NCI-H748 (cell line): ENCODE results near the gene ATOH1.

ENCODE experiments used
- DNase-seq: peaks from one replicate; lab custom pipeline; 2025; ENCODE audit not compliant: unreplicated experiment; lab: John Stamatoyannopoulos, UW

Gene ATOH1, protein sequence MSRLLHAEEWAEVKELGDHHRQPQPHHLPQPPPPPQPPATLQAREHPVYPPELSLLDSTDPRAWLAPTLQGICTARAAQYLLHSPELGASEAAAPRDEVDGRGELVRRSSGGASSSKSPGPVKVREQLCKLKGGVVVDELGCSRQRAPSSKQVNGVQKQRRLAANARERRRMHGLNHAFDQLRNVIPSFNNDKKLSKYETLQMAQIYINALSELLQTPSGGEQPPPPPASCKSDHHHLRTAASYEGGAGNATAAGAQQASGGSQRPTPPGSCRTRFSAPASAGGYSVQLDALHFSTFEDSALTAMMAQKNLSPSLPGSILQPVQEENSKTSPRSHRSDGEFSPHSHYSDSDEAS

DNA sequence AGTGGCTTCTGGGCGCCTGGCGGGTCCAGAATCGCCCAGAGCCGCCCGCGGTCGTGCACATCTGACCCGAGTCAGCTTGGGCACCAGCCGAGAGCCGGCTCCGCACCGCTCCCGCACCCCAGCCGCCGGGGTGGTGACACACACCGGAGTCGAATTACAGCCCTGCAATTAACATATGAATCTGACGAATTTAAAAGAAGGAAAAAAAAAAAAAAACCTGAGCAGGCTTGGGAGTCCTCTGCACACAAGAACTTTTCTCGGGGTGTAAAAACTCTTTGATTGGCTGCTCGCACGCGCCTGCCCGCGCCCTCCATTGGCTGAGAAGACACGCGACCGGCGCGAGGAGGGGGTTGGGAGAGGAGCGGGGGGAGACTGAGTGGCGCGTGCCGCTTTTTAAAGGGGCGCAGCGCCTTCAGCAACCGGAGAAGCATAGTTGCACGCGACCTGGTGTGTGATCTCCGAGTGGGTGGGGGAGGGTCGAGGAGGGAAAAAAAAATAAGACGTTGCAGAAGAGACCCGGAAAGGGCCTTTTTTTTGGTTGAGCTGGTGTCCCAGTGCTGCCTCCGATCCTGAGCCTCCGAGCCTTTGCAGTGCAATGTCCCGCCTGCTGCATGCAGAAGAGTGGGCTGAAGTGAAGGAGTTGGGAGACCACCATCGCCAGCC is at the start of gene ATOH1:
TSS of gene ATOH1 (plus strand) at position 422 of the 663 bp plus-strand sequence. CDS start at position 596, 174 bp downstream.
- peak; percentile 58 for DNase-seq

DNA sequence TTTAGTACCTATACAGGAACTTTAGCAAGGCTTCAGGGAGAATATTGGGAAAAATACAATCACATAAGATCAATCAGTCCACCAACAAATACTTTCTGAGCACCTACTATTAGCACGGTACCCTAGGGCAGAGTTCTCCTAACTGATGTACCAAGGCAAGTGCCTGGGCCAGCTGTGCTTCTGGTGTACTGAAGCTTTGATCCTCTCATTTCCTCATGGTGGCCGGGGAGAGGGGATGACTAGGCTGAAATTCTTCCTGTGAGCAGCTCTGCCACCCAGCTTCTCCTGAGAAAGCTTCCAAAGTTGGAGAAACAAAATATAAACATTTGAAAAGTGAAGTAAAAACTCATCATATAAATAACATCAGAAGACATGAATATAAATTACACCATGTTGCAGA is 49.3 kb upstream of the ATOH1 start:
- DNase-seq: no peak

DNA sequence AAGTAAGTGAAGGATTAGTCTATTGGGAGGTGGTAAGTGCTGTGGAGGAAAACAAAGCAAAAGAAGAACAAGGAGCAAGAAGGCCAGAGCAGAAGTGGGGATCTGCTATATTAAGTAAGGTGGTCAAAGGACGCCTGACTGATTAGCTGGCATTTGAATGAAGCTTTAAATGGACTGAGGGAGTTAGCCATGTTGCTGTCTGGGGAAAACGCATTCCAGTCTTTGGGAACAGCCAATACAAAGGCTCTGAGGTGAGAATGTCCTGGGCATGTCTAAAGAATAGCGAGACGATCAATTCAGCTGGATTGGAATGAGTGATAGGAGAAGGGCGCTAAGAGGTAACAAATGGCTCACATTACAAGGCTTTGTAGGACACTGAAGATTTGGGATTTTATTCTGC is 48.5 kb upstream of the ATOH1 start:
- DNase-seq: no peak

DNA sequence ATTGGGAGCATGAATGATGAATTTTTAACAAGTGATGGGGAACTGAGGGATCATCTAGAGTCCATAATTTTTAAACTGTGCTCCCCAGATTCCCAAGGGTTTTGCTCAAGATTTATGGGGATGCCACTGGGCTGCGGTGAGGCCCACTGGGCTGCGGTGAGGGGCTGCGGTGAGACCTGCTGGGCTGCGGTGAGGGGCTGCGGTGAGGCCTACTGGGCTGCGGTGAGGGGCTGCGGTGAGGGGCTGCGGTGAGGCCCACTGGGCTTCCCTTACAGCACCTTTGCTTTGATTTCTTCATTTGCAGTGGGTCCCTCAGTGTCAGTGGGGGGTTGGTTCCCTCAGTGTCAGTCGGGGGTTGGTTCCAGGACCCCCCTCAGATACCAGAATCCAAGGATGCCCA is 47.4 kb upstream of the ATOH1 start:
- DNase-seq: no peak

DNA sequence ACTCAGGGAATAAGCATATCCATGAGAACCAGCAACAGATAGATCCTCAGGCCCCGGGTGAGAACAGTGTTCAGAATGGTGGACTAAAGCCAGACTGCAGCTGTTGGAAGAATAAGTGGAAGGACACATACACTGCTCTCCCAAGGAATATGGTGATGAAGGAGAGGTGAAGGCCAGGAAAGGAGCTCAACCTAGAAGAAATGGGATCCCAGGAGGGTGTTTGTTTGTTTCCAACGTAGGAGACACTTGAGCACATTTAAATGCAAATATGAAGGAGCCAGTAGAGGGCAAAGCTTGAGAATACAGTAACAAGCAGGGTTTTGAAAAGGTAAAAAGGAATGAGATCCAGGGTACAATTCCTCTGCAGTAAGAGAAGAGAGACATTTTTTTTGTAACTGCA is 42.4 kb upstream of the ATOH1 start:
- DNase-seq: no peak

DNA sequence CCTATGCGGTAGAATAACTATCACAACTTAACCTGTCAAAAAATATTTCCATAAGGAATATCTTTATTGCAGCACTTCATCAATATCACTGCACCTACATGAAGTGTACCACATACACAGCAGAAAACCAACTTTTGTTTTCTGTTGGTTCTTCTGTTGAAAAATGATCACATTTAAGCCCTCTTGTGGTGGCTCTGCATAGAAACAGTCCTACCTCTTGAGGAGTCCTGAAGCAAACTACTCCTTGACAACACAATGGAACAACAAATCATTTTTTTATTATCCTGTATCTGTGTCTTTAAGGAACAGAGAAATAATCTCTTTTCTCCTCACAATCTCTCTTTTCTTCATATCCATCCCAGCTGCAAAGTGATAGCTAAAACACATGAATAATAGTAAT is 39.8 kb upstream of the ATOH1 start:
- DNase-seq: peak; percentile 15

DNA sequence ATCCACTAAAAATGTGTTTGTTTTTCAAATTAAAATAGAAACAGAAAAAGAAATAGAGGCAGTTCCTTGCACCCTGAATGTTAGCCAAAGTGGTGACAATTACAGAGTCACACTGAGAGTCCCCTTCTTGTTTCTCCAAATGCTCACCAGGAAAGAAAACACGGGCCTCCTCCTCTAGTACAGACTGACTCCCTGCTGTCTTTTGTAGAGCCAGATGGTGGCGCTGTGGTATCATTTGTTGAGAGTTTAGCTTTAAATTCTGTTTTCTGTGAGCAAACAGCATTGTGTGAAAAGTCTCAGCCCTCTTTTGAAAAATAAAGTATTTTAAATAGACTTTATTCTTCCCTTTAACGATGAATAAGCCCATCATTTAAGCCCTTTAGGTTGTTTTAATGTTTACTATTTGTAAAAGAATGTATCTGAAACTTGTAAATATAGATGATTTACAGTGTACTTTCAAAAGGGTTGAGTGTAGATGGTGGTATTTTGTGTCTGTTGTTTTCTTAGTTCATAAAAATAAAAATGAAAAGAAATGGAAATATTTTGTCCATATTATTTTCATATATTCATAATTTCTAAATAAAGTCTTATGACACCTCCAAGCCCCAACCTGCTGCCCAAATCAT is 36.9 kb upstream of the ATOH1 start:
- peak; percentile 49 for DNase-seq

DNA sequence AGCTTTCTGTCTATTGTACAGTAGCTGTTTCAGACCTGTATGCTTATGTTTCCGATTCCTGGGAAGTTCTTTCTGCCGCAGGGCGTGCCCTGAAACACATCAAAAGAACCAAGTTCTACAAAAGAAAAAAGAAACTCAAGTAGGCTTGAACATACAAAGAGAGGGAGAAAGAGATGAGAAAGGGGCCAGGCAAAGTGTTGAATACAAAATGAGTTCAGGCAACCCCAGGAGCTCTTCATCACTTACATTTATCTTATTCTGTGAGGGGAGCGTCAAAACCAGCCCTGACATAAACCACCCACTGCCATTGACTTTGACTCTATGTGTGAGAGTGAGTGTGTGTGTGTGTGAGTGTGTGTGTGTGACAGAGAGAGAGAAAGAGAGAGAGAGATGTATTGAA is 26.5 kb upstream of the ATOH1 start:
- no peak for DNase-seq

DNA sequence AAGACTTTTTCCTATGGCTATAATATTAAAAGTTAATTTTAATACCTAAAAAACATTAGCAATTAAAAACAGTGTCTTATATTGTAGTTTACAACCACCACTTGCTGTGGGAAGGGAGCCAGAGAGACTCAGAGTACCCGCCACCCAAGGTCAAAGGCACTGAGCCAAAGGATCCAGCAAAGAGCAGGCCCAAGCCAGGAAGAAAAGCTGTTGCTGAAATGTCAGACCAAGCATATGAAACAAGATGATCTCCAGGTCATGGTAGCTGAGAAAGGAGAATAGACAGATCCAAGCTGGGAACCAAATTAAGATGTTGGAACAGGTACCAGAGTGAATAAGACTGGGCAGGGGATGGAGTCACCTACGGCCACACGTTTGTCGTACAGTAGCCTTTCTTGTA is 18.8 kb upstream of the ATOH1 start:
- DNase-seq: no peak

DNA sequence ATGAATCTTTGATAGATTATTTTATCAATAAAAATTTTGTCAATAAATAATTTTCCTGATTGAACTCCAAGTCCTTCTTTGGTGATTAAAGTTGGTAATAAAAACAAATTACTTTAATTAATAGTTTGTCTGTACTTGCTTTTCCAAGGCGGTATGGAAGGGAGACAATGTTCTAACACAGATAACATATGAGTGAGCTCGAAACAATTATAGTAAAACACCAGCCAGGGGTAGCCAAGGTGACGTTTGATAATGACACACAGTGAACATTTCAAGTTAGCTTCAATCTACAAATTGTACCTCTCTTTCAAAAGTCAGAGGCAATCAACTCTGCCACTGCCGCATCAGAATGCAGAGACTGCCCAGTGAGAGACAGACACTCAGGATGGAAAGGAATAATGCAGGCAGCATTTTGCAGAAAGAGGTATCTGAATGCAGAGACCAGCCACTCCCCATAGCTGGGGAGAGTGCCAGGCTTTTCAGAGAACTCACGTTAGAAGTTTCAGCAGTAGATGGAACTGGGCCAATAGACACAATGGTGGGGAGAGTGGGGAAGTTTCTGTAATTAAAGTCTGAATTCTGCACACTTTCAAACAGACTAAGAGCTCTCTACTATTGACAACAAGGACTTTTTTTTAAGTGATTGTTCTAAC is 18.1 kb upstream of the ATOH1 start:
- DNase-seq: no peak

DNA sequence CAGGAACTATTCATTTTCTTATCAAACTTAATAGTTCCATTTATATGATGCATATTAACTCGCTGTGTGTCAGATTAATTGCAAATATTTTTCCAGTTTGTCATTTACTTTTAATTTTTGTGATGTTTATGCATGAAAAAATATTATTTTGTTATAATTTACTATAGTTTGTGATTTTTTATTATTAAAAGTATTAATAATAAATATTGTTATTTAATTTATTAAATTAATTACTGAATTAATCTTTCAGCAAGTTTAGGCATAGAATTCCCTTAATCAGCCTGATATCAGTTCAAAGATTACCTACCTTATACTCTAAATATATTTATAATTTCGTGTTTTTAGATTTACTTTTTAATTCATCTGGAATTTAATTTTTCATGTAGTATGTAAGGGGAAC is 15.5 kb upstream of the ATOH1 start:
- no peak for DNase-seq

DNA sequence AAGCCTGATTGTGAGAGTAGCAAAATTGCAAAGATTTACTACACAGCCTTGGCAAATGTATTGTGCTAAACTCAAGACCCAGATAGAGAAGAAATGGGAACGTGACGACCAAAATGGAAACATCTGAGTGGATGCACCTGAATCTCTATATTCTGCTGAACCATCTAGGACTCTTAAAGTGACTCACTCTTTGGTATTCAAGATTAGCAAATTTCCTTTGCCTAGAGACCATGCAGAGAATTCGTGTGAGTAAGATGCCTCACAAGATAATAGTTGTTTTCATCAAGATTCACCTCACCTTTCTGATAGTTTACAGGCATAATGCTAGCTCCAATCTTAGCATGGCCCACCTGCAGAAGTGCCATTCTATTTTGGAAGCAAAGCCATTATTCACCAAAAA is 14.4 kb upstream of the ATOH1 start:
- no peak for DNase-seq

DNA sequence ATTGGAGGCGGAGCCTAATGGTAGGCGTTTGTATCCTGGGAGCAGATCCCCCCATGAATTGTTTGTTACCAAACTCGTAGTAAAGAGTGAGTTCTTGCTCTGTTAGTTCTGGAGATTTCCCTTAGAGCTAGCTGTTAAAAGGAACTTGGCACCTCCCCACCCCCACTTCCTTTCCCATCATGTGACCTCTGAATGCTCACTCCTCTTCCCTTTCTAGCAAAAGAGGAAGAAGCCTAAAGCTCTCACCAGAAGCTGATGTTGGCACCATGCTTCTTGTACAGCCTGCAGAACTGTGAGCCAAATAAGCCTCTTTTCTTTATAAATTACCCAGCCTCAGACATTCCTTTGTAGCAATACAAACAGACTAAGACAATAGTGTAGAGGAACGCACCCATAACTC is 13.8 kb upstream of the ATOH1 start:
- DNase-seq: no peak

DNA sequence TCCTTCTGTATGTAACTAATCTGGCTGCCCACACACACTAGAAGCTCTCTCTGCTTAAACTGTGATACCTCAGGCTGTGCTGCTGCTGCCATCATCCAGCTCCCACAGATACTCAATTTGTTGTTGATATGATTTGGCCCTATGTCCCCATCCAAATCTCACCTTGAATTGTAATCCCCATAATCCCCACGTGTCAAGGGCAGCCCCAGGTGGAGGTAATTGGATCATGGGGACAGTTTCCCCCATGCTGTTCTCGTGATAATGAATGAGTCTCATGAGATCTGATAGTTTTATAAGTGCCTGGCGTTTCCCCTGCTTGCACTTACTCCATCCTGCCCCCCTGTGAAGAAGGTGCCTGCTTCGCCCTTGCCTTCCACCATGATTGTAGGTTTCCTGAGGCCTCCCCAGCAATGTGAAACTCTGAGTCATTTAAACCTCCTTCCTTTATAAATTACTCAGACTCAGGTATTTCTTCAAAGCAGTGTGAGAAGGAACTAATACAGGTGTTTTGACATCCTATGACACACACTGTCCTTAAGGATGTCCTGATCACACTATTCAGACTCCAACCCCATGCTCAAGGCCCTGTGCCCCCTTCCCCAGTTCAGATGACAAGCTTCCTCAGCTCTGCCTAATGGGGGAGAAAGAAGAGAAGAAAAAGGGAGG is 2.9 kb upstream of the ATOH1 start:
- DNase-seq: no peak

DNA sequence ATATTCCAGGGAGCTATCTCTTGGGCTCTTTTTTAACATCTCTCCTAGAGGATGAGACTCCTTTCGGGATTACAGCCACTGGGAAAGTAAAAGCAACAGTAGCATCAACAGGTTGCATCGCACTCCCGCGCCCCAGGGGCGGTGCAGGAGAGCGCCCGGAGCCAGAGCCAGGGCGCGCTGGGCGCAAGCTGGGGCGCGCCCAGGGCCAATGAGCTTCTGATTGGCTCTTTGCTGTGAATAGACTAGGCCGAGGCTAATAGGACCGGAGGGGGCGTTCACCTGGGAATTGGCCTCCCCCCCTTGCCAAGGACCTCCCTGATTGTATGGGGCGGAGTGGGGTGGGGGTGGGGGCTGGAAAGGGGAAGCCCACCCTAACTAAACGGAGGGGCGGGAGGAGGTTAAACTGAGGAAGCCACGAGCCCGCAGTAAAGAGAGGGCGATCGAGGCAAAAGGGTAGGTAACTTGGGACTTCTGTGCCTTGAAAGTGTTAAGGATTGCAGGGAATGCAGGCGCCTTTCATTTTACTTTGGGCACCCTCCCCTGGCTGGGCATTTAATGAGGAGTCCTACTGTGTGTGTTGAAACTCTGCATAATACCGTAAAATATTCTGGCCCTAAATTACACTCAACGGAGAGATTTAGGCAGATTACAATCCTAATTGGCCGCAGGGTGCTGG is 1.1 kb upstream of the ATOH1 start:
- peak; percentile 9 for DNase-seq

DNA sequence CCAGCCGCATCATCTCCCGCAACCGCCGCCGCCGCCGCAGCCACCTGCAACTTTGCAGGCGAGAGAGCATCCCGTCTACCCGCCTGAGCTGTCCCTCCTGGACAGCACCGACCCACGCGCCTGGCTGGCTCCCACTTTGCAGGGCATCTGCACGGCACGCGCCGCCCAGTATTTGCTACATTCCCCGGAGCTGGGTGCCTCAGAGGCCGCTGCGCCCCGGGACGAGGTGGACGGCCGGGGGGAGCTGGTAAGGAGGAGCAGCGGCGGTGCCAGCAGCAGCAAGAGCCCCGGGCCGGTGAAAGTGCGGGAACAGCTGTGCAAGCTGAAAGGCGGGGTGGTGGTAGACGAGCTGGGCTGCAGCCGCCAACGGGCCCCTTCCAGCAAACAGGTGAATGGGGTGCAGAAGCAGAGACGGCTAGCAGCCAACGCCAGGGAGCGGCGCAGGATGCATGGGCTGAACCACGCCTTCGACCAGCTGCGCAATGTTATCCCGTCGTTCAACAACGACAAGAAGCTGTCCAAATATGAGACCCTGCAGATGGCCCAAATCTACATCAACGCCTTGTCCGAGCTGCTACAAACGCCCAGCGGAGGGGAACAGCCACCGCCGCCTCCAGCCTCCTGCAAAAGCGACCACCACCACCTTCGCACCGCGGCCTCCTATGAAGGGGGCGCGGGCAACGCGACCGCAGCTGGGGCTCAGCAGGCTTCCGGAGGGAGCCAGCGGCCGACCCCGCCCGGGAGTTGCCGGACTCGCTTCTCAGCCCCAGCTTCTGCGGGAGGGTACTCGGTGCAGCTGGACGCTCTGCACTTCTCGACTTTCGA is 654 bp downstream of the ATOH1 start:
- peak; percentile 55 for DNase-seq

DNA sequence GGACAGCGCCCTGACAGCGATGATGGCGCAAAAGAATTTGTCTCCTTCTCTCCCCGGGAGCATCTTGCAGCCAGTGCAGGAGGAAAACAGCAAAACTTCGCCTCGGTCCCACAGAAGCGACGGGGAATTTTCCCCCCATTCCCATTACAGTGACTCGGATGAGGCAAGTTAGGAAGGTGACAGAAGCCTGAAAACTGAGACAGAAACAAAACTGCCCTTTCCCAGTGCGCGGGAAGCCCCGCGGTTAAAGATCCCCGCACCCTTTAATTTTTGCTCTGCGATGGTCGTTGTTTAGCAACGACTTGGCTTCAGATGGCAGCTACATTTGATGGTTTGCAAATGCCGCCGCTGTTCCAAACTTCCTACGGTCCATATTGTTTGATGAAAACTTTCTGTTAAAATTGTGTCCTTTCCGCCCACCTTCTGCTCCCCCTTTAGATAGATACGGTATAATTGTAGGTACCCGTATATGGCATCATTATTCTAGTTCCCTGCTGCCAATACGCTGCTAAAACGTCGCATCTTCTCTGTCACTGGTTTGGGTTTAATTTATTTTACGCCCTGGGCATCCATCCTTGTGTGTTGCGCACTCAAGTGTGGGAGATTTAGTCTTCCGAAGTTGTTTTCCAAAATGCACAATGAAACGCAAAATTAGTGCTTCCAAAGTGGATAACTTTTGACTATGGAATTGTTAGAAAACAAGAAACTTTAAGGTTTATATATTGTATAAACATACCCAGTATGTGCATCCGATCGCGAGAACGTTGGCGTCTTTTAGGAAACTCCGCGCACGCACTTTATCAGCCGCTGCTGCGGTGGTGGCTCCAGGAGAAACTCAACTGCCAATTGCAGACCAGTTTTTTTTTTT is 1.5 kb downstream of the ATOH1 start:
- peak; percentile 28 for DNase-seq

DNA sequence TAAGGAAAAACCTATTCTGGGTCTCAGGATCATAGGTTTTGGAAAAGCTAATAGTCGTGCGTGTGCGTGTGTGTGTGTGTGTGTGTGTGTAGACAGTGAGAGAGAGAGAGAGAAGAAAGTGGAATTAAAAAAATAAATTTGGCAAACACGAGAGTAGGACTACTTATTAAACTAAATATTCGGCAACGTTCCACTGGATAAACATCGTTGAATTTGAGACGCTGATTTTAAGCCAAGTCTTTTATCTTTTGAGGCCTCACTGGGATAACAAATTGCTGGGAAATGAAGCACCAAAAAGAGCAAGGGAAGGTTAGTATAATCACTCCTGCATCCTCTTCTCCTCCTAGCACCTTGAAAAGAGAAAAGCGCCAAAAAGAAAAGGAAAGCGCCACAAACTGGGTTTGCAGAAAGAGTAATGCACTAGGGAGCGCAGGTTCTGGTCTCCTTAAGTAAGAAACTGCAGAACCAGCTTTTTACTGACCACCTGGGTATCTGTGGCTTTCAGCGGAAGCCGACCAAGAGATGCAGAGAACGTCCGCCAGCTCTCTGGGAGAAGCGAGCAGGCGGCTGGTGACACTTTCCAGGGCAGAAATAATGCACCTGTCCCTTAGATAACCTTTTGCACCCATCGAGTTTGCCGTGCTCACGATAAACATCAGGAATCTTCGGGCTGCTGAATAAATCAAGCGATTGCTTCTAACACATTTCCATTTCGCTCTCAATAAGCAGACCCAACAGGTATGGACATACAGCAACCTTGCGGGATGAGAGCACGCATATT is 3.4 kb downstream of the ATOH1 start:
- no peak for DNase-seq
